HEK293 (cell line): ENCODE results near the gene KCTD17.

Experiments
- KLF7 ChIP-seq: fragments of 450-650 bp; formaldehyde crosslinking; IDR thresholded peaks from 2 replicates; pipeline ENCODE4 v1.5.1; 2016; ENCODE audit warnings: missing biosample characterization, missing genetic modification characterization, borderline replicate concordance
- KLF9 ChIP-seq: fragments of 450-650 bp; formaldehyde crosslinking; IDR thresholded peaks from 2 replicates; pipeline ENCODE4 v1.5.1; 2016; ENCODE audit warnings: missing biosample characterization, missing genetic modification characterization, low read depth
- SALL2 ChIP-seq: fragments of 450-650 bp; formaldehyde crosslinking; IDR thresholded peaks from 2 replicates; pipeline ENCODE4 v1.5.0; 2017; ENCODE audit warnings: missing biosample characterization, mild to moderate bottlenecking, missing genetic modification characterization, borderline replicate concordance
- WT1 ChIP-seq: fragments of 450-650 bp; formaldehyde crosslinking; IDR thresholded peaks from 2 replicates; pipeline ENCODE4 v1.5.1; 2016; ENCODE audit warnings: missing biosample characterization, missing genetic modification characterization
- ZBTB8A ChIP-seq: fragments of 450-650 bp; formaldehyde crosslinking; IDR thresholded peaks from 2 replicates; pipeline ENCODE4 v1.5.1; 2016; ENCODE audit warnings: missing biosample characterization, missing genetic modification characterization
- ZFP69B ChIP-seq: fragments of 450-650 bp; formaldehyde crosslinking; IDR thresholded peaks from 2 replicates; pipeline ENCODE4 v1.5.1; 2016; ENCODE audit warnings: missing biosample characterization, missing genetic modification characterization
- ZNF24 ChIP-seq: fragments of 450-650 bp; formaldehyde crosslinking; IDR thresholded peaks from 2 replicates; pipeline ENCODE4 v1.5.1; 2016; ENCODE audit warnings: missing biosample characterization, missing genetic modification characterization
- TF ChIP-seq, protein P1 (sequence below): fragments of 450-650 bp; formaldehyde crosslinking; IDR thresholded peaks from 2 replicates; pipeline ENCODE4 v1.5.1; 2016; ENCODE audit warnings: missing biosample characterization, missing genetic modification characterization
- TF ChIP-seq, protein P2 (sequence below): fragments of 450-650 bp; formaldehyde crosslinking; IDR thresholded peaks from 2 replicates; pipeline ENCODE4 v1.5.1; 2017; ENCODE audit warnings: missing biosample characterization, missing genetic modification characterization
- TF ChIP-seq, protein P3 (sequence below): fragments of 450-650 bp; formaldehyde crosslinking; IDR thresholded peaks from 2 replicates; pipeline ENCODE4 v1.5.1; 2016; ENCODE audit warnings: missing biosample characterization, missing genetic modification characterization

DNA sequence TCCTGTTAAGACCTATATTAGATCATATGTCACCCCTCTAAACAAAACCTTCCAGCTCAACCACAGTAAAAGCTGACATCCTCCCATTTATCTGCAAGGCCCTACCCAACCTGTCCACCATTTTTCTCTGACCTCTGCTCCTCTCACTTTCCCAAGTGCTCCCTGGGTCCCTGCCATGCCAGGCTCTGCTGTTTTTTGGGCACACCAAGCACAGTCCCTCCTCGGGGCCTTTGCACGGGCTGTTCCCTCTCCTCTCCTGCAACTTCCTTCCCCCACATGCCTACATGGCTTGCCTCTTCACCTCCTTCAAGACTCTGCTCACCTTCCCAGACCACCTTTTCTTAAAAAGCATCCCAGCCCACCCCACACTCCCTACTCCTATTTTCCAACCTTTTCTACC is 42.1 kb upstream of the KCTD17 start:
- no peak for TF ChIP-seq WT1 (tag by site-specific recombination)
- no peak for TF ChIP-seq ZFP69B (tag by site-specific recombination)
- no peak for TF ChIP-seq KLF7
- TF ChIP-seq, protein P1, sequence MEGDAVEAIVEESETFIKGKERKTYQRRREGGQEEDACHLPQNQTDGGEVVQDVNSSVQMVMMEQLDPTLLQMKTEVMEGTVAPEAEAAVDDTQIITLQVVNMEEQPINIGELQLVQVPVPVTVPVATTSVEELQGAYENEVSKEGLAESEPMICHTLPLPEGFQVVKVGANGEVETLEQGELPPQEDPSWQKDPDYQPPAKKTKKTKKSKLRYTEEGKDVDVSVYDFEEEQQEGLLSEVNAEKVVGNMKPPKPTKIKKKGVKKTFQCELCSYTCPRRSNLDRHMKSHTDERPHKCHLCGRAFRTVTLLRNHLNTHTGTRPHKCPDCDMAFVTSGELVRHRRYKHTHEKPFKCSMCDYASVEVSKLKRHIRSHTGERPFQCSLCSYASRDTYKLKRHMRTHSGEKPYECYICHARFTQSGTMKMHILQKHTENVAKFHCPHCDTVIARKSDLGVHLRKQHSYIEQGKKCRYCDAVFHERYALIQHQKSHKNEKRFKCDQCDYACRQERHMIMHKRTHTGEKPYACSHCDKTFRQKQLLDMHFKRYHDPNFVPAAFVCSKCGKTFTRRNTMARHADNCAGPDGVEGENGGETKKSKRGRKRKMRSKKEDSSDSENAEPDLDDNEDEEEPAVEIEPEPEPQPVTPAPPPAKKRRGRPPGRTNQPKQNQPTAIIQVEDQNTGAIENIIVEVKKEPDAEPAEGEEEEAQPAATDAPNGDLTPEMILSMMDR (tag by site-specific recombination) = no peak
- TF ChIP-seq, protein P2, sequence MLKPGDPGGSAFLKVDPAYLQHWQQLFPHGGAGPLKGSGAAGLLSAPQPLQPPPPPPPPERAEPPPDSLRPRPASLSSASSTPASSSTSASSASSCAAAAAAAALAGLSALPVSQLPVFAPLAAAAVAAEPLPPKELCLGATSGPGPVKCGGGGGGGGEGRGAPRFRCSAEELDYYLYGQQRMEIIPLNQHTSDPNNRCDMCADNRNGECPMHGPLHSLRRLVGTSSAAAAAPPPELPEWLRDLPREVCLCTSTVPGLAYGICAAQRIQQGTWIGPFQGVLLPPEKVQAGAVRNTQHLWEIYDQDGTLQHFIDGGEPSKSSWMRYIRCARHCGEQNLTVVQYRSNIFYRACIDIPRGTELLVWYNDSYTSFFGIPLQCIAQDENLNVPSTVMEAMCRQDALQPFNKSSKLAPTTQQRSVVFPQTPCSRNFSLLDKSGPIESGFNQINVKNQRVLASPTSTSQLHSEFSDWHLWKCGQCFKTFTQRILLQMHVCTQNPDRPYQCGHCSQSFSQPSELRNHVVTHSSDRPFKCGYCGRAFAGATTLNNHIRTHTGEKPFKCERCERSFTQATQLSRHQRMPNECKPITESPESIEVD (tag by site-specific recombination) = no peak
- TF ChIP-seq KLF9 (tag by site-specific recombination) = no peak
- TF ChIP-seq SALL2 (tag by site-specific recombination) = no peak
- no peak for TF ChIP-seq ZBTB8A (tag by site-specific recombination)
- TF ChIP-seq, protein P3, sequence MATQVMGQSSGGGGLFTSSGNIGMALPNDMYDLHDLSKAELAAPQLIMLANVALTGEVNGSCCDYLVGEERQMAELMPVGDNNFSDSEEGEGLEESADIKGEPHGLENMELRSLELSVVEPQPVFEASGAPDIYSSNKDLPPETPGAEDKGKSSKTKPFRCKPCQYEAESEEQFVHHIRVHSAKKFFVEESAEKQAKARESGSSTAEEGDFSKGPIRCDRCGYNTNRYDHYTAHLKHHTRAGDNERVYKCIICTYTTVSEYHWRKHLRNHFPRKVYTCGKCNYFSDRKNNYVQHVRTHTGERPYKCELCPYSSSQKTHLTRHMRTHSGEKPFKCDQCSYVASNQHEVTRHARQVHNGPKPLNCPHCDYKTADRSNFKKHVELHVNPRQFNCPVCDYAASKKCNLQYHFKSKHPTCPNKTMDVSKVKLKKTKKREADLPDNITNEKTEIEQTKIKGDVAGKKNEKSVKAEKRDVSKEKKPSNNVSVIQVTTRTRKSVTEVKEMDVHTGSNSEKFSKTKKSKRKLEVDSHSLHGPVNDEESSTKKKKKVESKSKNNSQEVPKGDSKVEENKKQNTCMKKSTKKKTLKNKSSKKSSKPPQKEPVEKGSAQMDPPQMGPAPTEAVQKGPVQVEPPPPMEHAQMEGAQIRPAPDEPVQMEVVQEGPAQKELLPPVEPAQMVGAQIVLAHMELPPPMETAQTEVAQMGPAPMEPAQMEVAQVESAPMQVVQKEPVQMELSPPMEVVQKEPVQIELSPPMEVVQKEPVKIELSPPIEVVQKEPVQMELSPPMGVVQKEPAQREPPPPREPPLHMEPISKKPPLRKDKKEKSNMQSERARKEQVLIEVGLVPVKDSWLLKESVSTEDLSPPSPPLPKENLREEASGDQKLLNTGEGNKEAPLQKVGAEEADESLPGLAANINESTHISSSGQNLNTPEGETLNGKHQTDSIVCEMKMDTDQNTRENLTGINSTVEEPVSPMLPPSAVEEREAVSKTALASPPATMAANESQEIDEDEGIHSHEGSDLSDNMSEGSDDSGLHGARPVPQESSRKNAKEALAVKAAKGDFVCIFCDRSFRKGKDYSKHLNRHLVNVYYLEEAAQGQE (tag by site-specific recombination) = no peak
- no peak for TF ChIP-seq ZNF24 (tag by site-specific recombination)
